Fibroblast of skin of left quadriceps (primary cell): ENCODE measurements around the gene SLC4A1.

Source experiments
- DNase-seq, 2 experiments: peaks; one replicate each; pipeline ENCODE4 v3.0.0-alpha.2; 2013; ENCODE audit warnings: low read depth in 2 of 2

The SLC4A1 gene

DNA sequence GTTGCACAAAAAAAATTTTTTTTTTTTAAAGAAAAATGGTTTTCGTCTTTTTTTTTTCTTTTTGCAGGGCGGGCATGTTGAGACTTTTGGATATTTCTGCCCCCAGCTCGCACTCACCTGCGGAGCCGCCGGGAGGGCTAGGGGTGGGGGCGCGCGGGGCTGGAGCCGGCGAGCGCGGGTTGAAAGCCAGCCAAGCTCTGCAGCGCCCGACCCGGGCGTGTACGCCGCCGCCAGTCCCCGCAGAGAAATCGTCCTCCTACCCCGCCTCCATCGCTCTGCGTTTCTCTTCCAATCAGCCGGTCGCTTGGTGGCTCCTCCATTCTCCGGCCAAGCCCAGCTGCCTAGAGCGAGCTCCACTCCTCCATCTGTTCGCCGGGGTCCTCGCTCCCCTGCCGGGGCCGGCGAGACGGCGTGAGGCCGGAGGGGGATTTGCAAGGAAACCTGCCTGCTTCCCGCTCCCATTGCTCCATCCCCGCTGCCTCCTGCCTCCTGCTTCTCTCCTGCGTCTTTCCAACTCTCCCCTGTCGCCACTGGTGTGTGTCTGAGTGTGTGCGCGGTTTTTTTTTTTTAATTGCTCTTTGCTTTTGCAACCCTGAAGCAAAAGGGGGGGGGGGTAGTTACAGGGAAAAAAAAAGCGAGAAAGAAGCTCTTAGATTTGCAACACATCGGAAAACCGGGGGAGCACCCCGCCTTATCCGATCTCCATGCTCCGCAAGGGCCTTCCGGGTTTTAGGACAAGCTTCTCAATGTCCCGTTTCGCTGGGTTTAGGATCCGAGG lies 46.7 kb downstream of the SLC4A1 start:
- no peak for DNase-seq

DNA sequence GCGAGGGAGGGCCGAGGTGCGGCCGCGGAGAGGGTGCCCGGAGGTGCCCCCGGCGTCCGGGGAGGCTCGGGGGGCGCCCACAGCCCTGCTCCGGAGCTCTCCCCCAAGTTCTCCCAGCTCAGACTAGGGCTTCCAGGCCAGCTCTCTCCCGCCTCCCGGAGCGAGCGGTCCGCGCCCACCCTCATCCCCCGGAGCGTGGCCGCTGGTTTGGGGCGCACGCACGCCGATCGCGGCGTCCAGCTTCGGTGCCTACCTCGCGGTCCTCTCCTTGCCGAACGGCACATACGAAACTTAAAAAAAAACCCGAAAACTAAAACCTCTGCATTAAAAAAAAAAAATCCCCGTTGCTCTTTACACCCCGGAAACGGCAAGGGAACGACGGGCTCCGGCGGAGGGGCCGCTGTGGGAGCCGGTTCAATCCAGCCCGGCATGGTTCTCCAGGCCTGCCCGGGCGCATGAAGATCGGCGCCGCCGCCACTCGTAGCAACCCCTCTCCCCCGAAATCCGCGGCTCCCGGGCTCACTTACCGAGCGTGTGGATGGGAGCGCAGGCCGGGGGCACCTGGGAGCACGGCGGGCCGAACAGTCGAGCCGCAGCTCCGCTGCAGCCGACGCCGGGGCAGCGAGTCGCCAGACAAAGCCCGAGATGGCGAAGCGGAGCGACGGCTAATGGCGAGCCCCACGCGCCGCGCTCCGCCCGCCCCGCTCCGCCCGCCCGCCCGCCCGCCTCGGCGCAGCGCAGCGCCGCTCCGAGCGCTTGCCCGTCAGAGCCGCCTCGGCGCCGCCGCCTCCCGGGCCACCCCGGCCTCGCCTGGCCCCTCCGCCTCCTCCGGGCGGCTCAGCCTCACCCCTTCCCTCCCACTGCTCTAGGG lies 47.5 kb downstream of the SLC4A1 start:
- no peak for DNase-seq

DNA sequence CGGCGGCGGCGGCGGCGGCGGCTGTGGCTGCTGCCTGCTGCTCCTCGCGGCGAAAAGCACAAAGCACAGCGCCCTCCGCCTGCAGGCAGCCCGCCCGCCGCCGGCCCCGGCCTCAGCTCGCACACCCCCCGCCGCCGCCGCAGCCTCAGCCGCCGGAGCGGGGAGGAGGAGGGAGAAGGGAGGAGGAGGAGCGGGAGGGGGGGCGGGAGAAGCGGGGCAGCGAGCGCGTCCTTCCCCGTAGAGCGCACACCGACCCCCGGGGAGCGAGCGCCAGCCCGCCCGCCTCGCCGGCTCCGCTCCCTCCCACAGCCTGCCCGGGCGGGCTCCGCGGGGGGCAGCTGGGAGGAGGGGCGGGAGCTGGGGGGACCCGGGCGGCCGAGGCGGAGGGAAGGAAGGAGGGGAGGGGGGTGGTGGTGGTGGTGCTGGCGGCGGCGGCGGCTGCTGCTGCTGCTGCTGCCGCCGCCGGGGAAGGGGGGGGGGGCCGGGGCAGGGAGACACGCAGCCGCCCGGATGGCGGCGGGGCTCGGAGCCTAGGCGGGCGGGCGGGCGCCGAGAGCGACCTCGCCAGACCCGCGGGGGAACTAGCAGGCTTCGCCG lies 48.2 kb downstream of the SLC4A1 start, which contains the start of gene UBTF:
UBTF (minus strand) TSS at position 60 of the 597 bp plus-strand sequence. CDS start 1,446 bp downstream, outside the sequence.
- DNase-seq = no peak

DNA sequence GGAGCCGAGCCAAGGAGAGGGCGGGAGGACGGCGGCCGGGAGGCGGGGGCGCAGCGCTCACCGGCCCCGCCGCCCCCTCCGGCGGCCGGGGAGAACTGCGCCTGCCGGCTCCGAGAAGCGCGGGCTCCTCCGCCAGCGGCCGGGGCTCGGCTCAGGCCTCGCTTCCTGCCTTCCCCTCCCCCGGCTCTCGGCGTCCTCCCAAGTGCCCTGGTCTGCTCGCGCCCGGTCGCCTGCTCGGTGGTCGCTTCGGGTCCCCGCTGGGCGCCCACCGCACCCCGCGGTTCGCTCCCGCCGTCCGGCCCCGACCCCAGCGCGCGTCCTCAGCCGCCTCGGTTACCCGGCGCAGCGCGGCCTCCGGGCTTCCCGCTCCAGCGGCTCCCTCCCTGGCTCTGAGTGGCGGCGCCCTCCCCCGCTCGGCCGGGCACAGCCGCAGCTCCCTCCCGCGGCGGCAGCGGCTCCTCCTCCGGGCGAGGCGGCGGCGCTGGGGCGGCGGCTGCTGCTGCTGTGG lies 48.8 kb downstream of the SLC4A1 start:
- DNase-seq = no peak

DNA sequence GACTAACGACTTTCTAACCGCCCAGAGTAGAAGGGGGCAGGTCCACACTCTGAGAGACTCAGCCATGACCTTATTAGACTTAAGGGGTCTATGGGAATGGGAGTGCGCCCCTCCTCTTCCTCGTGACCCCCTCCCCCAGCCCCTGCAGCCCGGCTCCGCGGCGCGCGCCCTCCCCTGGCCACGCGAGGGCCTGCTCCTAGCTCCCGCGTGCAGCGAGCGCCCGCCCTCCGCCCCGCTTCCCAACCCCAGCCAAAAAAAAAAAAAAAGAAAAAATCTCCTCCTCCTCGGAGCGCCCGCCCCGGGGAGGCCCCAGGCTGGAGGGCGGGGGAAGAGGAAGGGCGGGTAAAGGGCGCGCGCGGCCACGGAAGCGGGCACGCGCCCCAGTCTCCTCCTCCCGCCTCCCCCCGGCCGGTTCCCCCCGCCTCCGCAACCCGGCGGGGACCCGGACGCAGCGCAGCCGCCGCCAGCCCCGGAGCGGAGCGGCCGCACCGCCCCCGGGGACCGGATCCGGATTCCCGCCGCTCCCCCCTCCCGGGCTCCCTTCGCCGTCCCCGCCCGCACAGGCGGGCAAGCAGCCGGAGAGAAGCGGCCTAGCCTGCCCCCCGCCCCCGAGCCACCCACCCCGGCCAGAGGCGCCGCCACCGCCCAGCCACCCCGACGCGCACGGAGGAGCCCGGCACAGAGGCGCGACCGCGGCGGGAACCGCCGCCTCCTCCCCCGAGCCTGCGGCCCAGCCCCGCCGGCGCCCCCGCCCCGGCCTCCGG lies 49.4 kb downstream of the SLC4A1 start:
- peak; percentile 88 to 89 for DNase-seq

DNA sequence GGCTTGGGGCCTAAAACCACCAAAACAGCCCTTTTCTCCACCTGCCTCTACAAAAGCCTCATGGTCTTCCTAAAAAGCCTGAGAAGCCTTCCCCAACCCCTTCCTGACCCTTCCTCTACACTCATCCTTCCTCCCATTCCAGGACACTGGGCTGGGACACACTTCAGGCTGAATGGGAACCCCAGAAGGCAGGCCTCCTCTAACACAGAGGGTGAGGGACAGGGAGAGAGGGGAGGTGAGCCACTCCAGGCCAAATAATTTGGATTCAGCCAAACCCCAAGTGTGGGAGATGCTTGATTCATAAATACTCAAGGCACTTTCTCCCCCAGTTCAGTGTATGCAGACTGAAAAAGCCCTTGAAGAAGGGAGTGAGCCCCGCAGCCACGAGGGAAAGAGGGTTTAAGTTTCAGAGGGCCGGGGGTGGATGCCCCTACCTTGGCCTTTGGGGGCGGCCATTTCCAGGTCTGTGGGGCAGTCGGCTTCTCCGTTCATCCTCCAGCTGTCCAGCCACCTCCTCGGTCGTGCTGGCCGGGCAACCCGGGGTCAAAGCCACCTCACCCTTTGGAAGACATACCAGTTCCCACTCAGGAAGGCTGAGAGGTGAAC lies 50.1 kb downstream of the SLC4A1 start:
- DNase-seq = no peak

DNA sequence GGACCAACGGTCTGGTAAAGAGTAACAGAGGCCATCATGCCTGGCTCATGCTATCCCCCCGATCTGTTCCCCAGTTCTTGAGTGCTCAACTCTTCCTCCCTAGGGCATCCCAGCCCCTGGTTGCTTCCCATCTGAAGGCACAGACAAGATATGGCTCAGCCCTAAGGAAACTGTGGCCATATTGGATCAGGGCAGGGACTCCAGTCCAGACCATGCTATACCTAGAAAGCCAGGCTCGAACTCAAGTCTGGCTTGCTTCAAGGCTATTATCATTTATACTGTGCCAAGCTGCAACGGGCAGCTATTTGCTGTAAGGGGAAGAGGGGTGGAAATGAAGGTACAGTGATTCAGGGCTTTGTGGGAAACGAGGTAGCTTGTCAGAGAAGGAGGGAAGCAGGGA lies 51.2 kb downstream of the SLC4A1 start:
- no peak for DNase-seq

DNA sequence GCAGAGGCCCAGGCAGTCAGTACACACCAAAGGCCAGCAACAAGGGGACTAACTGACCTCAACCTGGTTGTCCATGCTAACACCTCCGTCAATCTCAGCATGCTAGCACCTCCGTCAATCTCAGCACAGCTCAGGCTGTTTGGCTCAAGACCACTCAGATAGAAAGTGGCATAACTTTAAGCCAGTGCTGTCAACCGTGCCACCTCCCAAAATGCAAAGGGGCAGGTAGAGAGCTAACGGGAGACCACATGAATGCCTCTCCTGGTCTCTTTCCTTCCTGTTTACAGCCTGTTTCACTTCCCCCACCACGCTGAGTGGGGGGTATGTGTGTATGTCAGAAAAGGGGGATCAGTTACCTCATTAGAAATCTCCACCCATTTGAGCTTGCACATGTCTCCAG lies 51.8 kb downstream of the SLC4A1 start:
- no peak for DNase-seq

DNA sequence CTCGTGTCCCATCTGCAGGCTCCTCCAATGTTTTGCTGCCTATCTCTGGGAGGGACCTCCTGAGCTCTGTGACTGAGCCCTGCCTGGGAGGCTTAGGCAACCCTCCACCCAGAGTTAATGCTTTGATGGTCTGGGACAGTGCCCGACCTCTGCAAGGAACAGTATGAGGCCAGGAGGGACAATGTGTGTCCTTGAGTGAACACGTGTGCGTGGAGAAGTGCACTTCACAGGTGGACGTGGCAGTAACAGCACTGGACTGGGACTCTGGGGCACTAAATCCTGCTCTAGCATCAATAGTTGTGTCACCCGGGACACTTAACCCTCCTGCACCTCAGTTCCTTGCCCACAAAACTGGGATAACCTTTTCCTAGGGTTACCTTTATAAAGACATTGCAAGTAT lies 53.0 kb downstream of the SLC4A1 start:
- DNase-seq = no peak

DNA sequence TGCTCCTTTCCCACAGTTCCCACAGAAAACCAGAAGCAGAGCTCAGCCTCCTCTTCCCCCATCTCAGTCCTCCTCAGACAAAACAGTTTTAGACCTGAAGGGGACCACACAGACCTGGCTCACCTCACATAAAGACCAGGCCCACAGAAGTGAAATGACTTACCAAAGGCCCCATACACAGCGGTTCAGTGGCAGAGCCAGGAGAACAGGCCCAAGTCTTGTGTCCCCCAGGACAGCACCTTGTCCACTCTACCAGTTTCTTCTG lies 53.8 kb downstream of the SLC4A1 start:
- DNase-seq = no peak

DNA sequence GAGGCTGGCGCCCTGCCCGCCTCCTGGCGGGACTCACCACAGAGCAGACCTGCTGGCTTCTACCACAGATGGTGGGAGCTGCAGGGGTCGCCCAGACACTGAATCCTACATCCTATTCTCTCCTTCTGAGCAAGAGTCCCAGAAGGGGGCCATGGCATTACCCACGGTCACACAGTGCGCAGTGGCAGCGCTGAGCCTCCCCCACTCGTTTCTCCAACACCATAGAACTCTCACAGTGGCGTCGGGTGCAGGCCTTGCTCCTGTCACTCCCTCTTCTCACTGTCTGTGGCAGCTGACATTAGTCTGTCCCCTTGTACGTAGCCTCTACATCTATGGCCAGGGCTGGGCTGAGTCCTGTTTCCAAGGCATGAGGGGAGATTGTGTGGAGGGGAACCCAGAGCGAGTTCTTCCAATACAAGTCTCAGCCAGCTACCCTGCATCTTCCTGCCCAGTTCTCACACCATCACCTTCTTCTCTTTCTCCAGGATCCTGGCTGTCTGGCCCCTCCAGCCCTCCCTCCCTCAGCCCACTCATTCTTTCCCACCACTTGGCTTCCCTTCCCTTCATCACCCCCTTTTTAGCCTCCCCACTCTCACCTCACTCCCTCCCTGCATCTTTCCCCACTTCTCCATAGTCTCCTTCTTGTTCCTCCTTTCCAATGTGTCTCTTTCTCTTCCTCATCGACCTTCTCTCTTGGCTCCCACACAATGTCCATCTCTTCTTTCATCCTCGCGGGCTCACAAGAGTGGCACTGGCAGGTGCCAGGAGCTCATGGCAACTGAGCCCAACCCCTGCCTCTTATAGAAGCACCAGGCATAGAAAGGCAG lies 54.3 kb downstream of the SLC4A1 start:
- no peak for DNase-seq

DNA sequence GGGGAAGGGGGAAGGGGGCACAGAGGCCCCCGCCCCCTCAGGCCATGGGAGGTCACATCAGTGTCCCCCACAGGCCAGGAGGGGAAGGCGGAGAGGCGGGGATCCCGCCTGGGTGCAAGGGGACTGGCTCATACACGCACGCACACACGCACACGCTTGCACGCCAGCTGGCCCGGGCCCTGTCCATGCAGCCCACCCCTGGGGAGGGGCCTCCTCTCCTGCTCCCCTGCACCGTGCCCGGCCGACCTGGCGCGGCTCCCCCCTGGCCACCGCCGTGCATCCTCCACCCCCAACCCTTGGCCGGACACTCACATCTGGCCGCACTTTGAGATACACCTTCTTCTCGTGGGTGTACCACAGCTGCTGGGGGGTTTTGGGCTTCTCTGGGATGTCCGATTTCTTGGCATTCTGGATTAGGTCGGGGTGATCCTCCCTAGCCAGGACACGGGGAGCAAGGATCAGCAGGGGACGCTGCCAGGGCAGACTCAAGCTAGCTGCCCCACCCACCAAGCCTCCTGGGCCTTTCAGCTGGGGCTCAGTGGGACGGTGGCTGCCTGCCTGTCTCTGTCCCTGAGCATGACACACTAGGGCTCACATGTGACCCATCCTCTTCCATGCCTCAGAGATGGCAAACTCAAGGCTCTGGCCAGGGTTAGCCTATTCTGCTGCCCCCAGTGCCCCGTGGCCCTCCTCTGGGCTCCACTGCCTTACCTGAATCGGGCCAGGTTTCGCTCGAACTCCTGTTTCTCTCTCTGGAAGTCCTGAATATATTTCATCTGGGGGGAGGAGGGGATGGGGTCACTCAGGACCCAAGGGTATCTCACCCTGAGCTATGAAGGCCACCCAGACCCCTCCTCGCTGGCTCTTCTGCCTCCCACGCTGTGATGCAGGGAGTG lies 55.2 kb downstream of the SLC4A1 start:
- no peak for DNase-seq

DNA sequence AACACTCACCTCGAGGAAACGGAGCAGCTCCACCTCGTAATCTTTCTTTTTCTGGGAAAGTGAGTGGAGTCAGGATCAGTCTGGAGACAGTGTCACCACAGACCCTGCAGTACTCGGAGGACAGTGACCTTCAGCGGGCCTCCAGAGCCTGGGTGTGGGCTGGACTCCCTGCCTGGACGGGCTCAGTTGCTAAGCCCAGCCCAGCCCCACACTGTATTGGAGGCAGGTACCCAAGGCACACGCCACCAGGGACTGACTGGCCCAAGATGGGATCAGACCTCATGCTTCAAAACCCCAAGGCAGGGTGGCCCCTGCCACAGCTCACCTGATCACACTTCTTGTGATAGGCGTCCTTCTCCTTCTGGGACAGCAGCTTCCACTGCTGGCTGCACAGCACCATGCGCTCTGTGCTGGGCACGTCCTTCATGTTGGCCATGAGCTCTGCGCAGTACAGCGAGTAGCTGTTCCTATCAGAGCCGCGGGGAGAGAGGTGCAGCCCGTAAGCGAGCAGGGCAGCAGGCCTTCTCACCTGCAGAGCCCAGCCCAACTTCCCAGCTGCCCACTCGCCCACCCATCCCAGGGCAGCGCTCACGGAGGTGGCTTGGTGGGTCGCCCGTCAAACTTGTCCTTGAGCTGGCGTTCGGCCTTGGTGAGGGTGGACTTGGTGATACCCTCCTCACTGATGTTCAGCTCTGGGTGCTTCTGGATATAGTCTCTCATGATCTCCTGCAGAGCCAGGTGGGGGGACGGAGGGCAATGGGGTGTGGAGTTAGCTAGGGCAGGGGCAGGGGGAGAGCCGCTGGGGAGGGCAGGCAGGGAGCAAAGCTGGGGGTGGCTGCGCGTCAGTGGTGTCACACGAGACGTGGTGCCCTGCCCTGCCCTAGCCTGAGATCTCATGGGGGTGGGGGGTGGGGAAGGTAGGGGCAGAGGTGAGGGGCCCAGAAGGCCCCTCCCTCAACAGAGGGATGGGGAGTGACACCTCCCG lies 56.4 kb downstream of the SLC4A1 start:
- DNase-seq = no peak

DNA sequence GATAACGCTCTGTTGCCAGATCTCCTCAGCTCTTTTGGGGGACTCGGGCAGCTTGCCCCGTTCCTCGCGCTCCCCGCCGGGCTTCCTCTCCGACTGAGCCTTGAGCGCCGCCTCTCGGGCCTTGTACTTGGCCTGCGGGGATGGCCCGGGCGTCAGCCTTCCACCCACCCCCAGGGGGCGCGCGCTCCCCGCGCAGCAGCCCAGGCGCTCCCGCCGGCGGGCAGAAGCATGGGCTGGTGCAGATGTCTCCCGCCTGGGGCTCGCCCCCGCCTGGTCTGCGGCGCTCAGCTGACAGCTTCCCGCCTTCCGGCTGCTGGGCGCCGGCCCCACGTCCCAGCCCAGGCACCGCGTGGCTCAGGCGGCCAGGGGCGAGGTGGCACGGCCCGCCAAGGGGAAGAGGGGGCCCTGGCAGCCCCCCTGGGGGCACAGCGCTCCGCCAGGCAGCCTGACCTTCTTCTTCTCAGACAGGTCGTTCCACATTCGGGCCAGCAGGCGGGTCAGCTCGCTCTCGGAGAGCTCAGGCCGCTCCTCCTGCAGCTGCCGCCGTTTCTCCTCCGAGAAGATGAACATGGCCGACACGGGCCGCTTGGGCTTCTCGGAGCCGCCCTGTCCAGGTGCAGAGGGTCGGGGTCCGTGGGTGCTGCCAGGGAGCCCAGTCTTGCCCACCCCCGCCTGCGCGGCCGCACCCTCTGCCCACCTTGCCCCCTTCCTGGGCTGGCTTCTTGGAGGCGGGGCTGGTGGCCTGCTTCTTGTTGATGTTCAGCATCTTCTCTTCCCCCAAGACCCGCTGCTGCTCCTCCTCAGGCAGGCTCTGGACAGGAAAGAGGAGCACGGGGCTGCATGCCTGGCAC lies 57.4 kb downstream of the SLC4A1 start:
- DNase-seq = peak; percentile 62 to 69

DNA sequence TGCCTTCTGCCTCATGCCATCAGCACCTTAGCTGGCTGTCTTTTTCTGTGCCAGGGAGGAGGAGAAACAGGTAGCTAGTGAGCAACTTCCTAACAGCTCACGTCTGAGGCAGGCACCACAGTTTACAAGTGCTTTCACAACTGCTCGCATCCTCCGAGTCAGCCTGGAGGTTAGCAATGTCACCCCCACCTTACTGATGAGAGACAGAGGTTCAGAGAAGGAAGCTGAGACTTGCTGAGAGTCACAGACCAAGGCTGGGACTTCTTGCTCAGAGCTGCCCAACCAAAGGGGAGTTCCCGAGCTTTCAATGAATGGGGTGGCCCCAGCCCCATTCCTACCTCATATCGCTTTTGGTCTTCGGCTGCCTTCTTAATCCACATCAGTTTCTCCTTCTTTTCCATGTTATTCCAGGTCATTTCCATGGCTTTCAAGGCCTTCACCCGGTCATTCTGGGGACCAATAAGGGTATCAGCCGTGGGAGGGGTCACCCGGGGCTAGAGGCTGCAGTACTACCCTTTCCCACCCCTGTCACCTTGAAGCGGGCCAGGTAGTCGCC lies 58.1 kb downstream of the SLC4A1 start:
- no peak for DNase-seq

DNA sequence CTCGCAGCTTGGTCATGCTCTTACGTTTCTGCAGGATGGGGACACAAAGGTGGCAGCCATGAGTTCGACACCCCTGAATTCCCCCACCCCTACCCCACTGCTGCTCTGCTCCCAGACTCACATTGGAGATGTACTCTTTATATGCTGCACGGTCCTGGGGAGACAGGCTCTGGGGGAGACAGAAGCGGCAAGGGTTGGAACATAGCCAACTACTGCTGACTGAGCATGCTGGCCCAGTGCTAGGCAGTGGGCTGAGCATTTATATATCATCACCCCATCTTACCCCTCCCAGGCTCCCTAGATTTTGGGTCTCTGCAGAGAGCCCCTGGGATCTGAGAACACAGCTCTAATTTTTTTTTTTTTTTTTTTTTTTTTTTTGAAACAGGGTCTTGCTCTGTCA lies 60.2 kb downstream of the SLC4A1 start:
- DNase-seq = no peak

DNA sequence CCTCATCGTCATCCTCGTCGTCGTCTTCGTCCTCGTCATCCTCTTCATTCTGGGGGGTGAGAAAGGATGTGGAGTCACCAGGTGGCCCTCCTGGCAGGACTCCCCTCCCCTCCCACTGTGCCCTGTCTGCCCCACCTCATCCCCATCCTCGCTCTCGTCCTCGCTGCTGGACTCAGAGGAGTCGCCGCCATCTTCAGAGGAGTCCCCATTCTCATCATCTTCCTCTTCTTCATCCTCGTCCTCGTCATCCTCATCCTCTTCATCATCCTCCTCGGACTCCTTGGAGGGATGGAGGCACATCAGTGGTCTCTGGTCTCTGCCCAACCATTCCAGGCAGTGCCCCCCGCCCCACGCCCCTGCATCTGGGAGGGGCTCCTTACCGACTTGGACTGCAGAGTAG lies 60.6 kb downstream of the SLC4A1 start:
- DNase-seq = no peak
